ENCODE measurements around the gene PLCD1.
A peak's percentile ranks its signal among the peaks of the same experiment; 100 is the strongest.
"Not testable (repeated sequence)": the region's sequence is repeated elsewhere in the genome, so short reads cannot be mapped to it uniquely, and the experiment has no call there.

PLCD1 gene

DNA sequence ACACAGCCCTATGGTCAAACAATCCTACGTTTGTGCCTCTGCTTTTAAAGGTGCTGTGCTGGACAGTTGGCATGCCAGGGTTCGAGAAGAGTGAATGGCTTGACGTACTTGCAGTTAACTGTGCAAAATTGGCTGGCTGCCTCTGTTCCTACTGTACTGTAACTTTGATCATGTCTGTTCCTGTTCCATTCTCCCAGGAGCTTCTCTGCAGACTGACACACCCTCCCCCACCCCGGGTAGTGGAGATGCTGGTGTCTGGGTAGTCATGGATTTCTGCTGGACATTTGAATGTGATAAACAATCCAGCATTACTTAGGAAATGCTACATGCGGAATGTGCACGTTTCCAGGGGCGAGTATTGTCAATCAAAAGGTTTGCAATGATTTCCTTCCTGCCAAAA, 45.4 kb downstream of the PLCD1 start:
- DNase-seq = no peak

DNA sequence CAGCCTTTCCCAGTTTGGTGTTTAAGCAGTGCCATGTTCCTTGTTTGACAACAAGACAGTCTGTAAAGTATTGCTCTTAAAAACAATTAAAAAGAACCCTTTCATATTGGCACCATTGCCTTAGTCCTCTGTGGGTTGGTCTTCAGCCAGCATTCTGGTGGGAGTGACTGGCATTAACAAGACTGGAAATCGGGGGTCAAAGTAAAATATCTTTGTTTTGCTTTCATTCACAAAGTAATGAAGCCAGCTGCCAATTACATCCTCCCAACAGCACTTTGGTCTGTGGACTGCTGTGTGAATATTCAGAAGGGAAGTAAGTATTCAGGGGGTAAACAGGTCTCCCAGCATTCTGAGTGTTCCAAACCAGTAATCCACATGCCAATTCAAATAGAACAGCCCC, 47.1 kb downstream of the PLCD1 start:
- DNase-seq = no peak

DNA sequence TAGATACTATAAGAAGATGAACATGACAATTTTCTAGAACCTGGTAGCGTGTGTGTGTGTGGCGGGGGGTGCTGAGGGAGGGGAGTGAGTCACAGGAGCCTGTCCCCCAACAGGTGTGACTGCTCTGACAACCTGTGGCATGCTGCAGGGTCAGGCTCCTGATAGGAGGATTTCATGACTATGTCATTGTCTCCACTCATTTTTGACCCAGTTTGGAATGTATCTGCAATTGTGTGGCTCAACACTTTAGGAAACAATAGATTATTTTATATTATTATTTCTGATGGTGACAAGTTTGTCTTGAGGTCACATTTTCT, 48.1 kb downstream of the PLCD1 start:
- DNase-seq = no peak

GRCh38 chr3:37980462-37981347, 48.7 kb downstream of the PLCD1 start:
- no peak for DNase-seq

- DNase-seq = no peak
Observed at GRCh38 chr3:37979541-37980461, 49.6 kb downstream of the PLCD1 start.

DNA sequence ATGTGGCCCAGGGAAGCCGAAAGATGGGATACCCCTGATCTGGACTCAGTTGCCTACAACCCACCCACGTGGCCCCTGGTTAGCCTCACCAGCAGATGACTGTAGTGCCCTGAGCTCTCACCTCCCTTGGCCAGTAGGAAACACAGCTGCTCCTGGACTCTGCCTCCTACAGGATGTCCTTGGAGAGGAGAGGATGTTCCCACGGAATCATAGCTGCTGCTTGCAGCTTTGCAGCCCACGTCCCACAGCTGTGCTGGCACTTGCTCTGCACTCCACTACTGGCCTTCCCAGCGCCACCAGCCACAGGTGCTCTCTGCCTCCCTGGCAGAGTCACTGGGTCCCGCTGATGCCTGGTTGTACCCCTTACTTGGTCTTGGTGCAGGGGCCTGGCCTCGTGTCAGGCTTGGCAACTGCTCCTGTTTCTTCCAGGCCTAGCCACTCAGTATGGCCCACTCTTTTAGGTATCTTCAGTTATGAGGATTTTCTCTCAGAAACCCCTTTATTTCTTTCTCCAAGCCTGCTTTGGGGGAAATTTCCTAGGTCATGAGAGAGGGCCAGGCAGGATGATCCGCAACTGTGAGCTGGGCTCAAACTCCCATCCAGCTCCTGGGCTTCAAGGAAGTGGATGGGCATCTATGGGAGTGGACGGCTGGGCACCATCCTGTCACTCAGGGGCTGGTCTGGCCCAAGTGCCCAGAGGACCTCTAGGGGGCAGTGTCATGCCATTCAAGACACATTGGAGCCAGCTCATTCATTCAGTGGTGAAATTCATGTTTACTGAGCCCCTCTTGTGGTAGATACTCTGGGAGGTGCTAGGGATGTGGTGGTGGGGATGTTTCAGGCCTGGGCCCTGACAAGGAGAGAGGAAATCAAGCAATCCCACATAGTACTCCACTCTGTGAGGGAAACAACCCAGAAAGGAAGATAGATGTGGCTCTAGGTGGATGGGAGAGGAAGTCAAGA, 55.0 kb downstream of the PLCD1 start:
- DNase-seq = peak; percentile 62

DNA sequence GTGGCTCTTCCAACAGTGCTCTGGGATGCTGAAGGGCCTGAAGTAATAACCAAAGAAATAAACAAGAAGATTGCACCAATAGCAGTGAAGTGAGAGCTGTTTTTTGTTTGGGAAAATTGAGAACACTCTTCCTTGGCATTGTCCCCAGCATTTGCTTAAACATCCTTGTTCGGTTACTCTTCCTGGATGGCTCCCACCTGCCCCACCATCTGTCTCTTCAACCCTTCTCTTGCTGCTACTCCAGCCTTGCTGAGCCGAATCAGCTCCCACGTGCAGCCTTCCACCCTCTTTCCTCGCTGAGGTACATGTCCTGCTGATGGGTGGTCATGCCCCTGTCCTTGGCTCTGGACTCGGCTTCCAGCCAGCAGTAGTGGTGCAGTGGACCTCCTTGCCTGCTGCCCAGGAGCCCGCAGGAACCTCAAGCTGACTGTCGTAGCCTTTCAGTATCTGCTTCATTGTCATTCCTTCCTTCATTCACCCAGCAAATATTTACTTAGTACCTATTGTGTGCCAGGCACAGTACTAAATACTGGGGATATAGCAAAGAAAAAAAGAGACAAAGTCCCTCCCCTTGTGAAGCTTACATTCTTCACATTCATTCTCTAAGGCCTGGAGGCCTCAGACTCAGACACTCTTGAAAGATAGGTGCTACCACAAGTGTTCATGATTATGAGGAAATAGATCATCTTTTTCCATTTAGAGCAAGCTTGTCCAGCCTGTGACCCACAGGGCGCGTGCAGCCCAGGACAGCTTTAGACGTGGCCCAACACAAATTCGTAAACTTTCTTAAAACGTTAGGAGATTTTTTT, 56.0 kb downstream of the PLCD1 start:
- no peak for DNase-seq

- not testable (repeated sequence) for DNase-seq
Observed at GRCh38 chr3:37972056-37972455, 57.4 kb downstream of the PLCD1 start.

- DNase-seq = no peak
Observed at GRCh38 chr3:37971467-37971866, 58.0 kb downstream of the PLCD1 start.

- no peak for DNase-seq
Observed at GRCh38 chr3:37970802-37971201, 58.6 kb downstream of the PLCD1 start.

DNA sequence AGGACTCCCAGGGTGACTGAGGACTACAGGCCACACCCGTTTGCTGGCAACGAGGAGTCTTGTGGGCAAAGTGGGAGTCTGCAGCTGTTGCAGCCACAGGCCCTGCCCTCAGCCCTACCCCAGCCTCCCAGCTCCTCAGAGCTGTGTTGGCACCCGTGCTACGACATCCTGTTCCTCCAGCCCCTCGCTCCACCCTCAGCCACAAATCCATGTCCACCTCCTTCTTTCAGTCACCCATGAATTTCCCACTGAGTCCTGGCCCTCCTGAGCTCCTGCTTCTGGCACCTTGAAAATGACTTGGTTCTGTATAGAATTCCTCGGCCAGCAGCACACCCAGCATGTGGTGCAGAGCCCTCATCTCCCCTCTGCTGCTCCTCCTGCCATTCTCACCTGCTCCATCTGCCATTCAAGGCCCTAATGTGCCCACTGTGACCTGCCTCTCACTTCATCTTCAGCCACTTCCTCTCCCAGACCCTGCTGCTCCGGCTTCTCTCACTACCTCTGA, 59.8 kb downstream of the PLCD1 start:
- no peak for DNase-seq

DNA sequence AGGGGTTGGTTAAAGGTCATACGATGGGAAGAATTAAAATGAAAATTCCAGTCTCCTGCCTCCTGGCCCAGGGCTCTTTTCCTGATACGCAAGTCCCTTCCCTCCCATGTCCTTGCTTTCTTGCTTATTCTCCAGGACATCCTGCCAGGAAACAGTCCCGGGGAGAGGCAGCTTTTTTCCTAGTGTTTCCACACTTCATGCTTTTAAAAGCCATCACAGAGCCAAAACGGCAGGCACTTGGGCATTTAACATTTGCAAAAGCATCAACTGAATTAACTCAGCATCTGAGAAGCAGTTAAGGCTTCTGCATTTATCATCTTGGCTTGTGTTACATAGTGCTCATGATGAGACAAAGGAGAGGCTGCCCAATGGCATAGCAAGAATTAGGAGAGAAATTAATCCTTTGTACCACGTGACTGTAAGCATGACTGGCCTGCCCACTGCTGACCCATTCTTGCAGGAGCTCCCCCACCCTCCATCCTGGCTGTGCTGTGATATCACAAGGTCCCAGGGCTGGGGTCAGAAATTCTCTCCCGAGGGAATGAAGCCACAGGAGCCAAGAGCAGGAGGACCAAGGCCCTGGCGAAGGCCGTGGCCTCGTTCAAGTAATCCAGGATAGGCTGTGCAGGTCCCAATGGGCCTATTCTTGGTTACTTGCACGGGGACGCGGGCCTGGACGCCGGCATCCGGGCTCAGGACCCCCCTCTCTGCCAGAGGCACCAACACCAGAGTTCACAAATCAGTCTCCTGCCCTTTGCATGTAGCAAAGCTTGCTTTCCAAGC, 60.4 kb downstream of the PLCD1 start:
- DNase-seq = no peak

GRCh38 chr3:37968199-37968598, 61.2 kb downstream of the PLCD1 start:
- DNase-seq = no peak

DNA sequence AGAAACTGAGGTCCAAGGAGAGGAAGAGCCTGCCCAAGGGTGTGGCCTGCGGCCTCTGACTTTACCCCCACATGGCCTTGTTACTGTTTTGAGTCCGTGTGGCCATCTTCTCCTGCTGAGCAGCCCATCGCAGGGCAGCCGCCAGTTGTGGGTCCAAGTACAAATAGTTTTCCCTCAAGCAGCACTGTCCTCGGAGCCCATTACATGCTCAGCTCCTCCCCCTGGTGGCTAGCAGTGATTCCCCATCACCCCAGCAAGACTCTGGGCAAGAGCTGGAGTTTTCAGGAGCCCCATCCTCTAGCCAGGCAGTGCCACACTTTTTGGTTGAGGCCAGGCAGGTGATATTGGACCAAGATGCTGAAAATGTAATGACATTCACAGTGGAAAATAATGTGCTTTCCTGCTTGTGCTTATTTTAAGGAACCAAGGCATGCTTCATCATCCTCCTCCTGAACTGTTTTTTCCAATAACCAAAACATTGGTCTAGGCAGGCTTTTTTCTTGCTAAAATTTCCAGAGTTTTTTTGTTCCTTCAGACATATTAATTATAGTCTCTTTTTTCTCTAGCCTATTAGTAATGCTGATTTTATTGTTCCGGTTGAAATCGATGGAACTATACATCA, 62.1 kb downstream of the PLCD1 start:
- DNase-seq = peak; percentile 60

DNA sequence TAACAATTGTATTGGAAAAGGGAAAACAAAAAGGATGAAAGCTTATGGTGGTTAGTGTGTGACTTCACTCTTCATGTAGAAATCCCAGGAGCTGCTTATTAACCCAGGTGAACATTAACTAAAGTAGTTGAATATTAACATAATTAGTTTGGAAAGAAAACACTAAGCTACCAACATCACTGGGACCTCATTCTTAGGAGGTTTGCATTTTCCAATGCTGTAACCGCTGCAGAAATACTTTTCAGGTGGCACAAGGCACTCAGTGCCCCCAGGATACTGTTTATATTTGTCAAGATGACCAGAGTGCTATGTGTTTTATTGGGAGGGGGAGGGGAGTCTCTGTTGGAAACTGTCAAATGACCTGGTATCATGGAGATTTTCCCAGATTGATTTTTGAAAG, 64.7 kb downstream of the PLCD1 start:
- no peak for DNase-seq

GRCh38 chr3:37964146-37964545, 65.3 kb downstream of the PLCD1 start:
- no peak for DNase-seq

GRCh38 chr3:37963635-37964034, 65.8 kb downstream of the PLCD1 start:
- no peak for DNase-seq

GRCh38 chr3:37963016-37963415, 66.4 kb downstream of the PLCD1 start:
- peak; percentile 63 for DNase-seq

GRCh38 chr3:37961622-37962431, 67.6 kb downstream of the PLCD1 start:
- no peak for DNase-seq

DNA sequence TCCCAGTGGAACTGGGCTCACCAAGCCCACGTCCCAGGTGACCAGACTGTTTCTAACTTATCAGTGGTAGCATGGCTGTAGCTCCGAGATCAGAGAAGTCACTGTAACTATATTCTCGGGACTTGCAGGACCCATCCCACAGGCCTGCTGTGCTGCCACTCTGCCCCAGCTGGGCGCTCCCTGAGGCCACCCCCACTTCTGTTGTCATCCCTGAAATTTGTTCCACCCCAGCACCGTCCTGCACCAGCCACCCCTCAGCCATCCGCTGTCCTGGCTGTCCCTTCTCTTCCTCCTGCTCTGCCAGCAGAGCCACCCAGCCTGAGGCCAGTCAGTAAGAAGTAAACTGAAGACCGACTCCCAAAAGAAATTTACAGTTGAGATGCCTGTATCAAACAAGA, 71.9 kb downstream of the PLCD1 start:
- DNase-seq = no peak
